HG03520 (cell line): ENCODE data around the gene MLXIP.
"Not testable (repeated sequence)": the region's sequence is repeated elsewhere in the genome, so short reads cannot be mapped to it uniquely, and the experiment has no call there.

ENCODE experiments used
- ATAC-seq: cut with Tn5 transposase; IDR thresholded peaks from one replicate; pipeline ENCODE4 v1.9.1; 2021; ENCODE audit warnings: mild to moderate bottlenecking, moderate library complexity; ENCODE audit not compliant: unreplicated experiment

The MLXIP gene

GRCh38 chr12:122094735-122095631 lies 16.4 kb downstream of the MLXIP start:
- no peak for ATAC-seq

- ATAC-seq = no peak
Observed at GRCh38 chr12:122096014-122096413, 17.5 kb downstream of the MLXIP start.

- no peak for ATAC-seq
Observed at GRCh38 chr12:122096591-122097149, 18.1 kb downstream of the MLXIP start.

GRCh38 chr12:122097584-122097926 lies 19.0 kb downstream of the MLXIP start:
- no peak for ATAC-seq

- ATAC-seq = no peak
Observed at GRCh38 chr12:122097927-122098756, 19.6 kb downstream of the MLXIP start.

GRCh38 chr12:122099280-122099749 lies 20.8 kb downstream of the MLXIP start:
- no peak for ATAC-seq

GRCh38 chr12:122099856-122100255 lies 21.3 kb downstream of the MLXIP start:
- no peak for ATAC-seq

- ATAC-seq = no peak
Observed at GRCh38 chr12:122100568-122100967, 22.0 kb downstream of the MLXIP start.

GRCh38 chr12:122102331-122102730 lies 23.8 kb downstream of the MLXIP start:
- no peak for ATAC-seq

- ATAC-seq = no peak
Observed at GRCh38 chr12:122104844-122105243, 26.3 kb downstream of the MLXIP start.

GRCh38 chr12:122105496-122105895 lies 26.9 kb downstream of the MLXIP start:
- ATAC-seq = not testable (repeated sequence)

- ATAC-seq = no peak
Observed at GRCh38 chr12:122106843-122107242, 28.3 kb downstream of the MLXIP start.

GRCh38 chr12:122107261-122107660 lies 28.7 kb downstream of the MLXIP start:
- ATAC-seq = no peak

- no peak for ATAC-seq
Observed at GRCh38 chr12:122111089-122111641, 32.6 kb downstream of the MLXIP start.

- no peak for ATAC-seq
Observed at GRCh38 chr12:122116707-122117535, 38.4 kb downstream of the MLXIP start.

GRCh38 chr12:122117979-122118378 lies 39.4 kb downstream of the MLXIP start:
- no peak for ATAC-seq

GRCh38 chr12:122121341-122121740 lies 42.8 kb downstream of the MLXIP start:
- not testable (repeated sequence) for ATAC-seq

- ATAC-seq = no peak
Observed at GRCh38 chr12:122121745-122122144, 43.2 kb downstream of the MLXIP start.

GRCh38 chr12:122123051-122123760 lies 44.6 kb downstream of the MLXIP start:
- ATAC-seq = no peak

GRCh38 chr12:122123761-122124145 lies 45.2 kb downstream of the MLXIP start:
- ATAC-seq = no peak
